Glomerular endothelial cell (primary cell): ENCODE data around the gene SCAMP4. TPM values are rescaled to one million over a fixed set of nuclear protein-coding genes. Genes with fewer than 3 reads are reported as not detected.
"Not testable (repeated sequence)": the region's sequence is repeated elsewhere in the genome, so short reads cannot be mapped to it uniquely, and the experiment has no call there.

Experiments used
- DNase-seq: peaks from one replicate; pipeline ENCODE4 v3.0.0-alpha.2; 2011; ENCODE audit warnings: low read depth, low spot score; ENCODE audit errors: extremely low read depth
- total RNA-seq: library from RNA; depleted of rRNA; stranded (reverse); fragments of >200 nt; gene quantifications from 2 replicates; pipeline ENCODE4 v1.2.3, GENCODE V29; 2015

Gene SCAMP4
- total RNA-seq, 1 donor from 2014 or later, result 140 TPM

DNA sequence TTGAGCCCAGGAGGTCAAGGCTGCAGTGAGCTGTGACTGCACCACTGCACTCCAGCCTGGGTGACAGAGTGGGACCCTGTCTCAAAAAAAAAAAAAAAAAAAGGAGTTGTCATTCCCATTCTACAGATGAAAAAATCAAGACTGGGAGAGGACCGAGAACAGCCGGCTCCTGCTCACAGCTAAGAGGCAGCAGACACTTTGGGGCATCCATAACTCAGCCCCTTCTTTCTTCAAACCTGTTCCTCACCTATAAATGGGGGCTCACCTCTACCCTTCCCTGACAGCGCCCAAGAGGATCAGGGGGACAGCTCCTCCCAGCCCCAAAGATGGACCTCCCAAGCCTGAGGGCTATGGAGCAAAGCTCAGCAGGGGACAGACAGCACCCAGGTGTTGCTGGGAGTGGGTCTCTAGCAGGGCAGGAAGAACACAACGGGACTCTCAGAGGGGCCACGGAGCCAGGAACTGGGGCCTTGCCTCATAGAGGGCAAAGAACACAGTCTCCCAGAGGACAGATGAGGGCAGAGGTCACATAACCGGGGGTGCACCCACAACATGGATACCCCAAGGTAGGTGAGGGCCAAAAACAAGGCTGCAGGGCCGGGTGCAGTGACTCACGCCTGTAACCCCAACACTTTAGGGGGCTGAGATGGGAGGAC, 38.4 kb upstream of the SCAMP4 start:
- DNase-seq, result no peak

DNA sequence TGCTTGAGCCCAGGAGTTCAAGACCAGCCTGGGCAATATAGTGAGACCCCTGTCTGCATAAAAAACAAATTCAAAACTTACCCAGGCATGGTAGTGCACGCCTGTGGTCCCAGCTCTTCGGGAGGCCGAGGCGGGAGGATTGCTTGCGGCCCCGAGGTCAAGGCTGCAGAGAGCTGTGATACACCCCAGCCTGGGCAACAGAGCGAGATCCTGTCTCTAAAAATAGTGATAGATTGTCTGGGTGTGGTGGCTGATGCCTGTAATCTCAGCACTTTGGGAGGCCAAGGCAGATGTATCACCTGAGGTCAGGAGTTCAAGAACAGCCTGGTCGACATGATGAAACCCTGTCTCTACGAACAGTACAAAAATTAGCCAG, 37.9 kb upstream of the SCAMP4 start:
- no peak for DNase-seq

DNA sequence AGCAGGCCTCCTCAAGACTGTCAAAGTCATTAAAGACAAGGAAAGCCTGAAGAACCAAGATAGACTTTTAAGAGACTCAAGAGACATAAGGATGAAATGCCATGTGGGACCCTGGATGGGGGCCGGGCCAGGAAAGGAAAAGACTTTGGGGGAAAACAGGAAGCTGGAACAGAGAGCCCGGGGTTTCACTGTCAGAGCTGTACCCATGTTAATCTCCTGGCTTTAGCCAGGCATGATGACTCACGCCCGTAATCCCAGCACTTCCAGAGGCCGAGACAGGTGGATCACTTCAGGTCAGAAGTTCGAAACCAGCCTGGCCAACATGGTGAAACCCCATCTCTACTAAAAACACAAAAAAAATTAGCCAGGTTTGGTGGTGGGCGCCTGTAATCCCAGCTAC, 36.2 kb upstream of the SCAMP4 start:
- DNase-seq, result no peak

DNA sequence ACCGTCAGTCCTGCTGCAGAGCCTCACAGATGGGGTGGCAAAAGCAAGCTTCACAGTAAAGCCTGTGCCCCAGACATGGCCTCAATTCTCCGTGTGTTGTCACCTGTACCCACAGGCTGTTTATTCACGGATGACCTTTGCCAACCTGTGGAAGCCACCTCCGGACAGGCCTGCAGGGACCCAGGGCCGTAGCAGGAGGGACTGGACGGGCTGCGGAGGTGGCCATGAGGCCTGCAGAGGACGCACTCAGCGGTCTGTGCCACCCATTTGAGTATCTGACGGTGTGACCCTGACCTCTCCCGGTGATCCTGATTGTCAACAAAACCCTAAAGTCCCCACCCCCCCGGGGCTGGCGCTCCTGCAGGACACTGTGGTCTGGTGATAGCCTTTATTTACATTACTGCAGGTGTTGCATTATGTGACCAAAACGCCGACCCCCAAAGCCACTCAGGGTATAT, 34.0 kb upstream of the SCAMP4 start:
- DNase-seq, result no peak

DNA sequence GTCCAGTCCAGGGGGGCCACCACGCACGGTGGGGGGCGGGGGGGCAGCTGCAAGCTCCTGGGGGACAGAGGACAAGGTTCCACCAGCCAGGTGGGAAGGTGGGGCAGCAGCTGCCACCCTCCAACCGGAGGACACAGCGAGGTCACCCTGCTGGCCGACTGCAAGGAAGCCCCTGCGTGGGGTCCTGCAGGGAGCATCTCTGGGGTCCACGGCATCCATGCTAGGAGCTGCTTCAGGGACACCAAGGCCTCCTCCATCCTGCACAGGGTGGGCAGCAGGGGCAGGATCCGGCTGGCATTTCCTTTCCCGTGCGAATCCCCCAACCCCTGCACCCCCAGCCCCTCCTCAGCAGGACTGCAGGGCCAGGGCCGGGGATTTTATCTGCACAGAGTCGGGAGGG, 33.6 kb upstream of the SCAMP4 start:
- no peak for DNase-seq

DNA sequence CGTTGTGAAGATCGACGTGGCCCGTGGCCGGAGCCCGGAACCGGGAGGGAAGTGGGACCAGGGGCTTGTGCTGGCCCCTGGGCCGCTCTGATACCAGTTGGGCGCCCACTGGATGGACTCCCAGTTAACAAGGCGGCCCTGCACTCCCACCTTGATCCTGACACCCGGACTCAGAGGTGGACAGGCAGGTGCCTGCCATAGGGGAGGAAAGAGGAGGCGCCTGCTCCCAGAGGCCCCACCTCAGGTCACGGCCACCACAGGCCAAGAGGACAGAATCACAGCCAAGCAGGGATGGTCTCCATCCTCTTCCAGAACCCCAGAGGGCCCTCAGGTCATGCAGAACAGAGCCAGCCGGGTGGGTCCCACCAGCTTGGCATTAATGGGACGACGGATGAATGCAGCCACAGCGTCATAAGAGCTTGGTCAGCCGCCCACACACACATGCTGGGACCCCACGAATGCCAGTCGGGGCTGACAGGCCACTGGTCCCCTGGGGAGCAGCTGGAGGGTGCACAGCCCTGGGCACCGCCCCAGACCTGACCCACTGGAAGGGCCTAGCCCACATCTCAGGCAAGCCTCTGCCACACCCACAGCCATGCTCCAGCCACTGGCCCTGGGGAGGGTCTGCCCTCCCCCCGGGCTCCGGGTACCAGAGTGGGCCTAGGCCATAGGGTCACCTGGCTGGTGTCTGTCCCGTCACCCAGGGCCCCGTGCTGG, 32.2 kb upstream of the SCAMP4 start:
- no peak for DNase-seq

DNA sequence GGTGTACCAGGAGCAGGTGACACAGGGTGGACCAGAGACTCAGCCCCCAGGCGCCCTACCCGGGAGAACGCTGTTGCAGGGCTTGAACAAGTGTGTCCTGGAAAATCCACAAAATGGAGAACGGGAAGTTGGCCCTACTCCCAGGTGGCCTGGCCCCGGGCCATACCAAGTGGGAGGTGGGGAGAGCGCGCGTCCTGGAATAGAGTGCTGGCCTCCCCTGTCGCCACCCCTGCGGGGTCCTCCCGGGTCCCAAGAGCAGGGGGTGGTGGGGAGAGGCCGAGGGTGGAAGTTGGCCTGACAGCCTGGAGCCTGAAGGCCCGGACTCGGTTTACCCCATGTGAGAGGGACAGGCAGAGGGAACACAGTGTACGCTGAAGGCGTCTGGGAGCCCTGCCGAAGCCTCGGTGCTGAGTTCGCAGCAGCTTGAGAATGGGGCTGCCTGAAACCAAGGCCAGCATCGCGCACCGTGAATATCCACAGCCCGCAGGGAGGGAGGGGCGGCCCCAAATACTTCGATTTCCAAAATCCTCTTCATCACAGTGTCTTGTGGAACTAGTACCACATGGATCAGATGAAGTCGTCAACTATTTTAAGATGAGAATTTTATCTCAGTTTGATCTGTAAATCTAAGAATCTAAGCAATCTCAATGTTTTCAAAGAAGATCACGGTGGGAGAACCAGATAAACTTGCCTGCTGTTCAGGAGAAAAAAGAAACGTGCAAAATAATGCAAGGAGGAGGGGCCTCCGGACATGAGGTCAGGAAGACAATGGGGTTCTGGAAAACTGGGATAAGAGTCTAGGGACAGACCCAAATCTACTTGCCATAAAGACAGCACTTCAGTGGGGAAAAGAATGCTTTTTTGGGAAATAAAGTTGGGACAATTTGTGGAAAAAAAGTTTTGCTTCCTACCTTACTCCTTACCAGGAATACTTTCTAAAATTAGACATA, 31.4 kb upstream of the SCAMP4 start:
- DNase-seq, result no peak

DNA sequence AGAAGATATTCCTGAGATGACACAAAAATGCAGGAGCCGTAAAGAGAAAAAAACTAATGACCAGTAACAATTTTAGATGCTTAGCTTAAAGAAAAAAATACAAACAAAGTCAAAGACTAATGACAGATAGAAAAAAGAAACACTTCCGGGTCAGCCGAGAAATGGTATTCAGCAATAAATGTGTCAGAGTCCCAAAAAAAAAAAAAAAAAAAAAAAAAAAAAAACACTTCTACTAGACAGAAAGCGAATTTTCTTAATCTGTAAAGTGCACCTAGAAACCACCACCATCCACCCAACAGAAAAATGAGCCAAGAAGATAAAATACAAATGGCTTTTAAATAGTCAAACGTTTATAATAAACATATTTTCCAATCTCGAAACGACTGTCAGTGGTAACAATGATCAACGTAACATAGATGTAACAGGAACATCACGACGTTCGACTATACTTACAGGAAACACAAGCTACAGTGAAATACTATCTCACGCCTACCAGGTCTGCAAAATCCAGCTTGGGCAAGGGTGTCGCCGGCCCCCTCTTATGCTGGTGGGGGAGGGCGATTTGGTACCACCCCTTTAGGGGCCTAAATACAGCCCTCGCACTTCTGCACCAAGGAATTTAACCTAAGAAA, 30.5 kb upstream of the SCAMP4 start:
- DNase-seq, result no peak

DNA sequence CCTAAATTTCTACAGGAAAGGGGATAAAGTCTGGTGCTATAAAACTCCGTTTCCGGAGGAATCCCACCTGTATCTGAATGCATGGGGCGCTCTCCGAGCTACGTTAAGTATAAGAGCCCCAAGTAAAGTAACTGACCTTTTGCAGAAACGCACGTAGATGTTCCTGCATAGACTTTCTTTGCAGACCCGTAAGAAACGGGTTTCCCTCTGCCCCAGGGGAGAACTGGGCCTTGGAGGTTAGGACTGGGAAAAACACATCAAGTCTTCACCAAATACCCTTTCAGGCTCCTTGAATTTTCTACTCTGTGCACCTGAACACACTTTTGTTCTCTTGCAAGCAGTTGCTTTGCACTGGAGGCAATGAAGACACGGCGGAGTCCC, 29.9 kb upstream of the SCAMP4 start:
- not testable (repeated sequence) for DNase-seq

DNA sequence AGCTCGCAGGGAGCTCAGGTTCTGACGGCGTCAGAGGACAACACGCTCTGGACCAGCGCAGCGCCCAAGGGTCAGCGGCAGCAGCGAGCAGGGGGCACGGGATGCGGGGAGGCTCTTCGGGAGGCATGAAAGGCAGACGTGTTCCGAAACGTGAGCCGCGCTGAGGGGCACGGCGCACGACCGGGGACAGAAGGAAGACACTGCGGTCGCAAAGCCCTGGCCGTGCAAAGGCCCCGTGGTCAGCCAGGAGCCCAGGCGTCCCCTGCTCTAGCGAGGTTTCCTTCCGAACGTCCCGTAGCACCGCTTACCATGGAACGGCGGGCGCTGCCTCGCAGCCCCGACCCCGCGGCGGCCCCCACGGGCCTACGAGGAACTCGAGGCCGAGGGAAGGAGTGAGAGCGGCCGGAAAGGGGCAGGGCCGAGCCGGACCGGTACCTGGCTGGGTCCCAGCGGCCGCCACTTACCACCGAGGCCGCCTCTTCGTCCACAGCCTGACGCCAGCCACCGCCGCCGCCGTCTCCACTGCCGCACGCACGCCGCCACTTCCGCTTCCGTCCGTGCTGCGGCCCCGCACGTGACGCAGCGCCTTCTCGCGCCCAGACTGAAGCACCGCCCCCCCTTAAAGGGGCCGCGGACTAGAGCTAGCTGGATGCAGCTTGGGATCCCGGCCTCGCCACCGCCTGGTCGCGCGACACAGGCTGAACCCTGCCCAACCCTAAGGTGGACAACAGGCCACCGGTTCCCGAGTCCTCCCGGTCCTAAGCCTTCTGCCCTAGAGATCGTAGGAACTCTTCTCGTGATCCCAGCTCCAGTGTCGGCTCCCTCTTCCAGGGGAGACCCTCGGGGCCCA, 29.3 kb upstream of the SCAMP4 start:
- DNase-seq, result no peak

DNA sequence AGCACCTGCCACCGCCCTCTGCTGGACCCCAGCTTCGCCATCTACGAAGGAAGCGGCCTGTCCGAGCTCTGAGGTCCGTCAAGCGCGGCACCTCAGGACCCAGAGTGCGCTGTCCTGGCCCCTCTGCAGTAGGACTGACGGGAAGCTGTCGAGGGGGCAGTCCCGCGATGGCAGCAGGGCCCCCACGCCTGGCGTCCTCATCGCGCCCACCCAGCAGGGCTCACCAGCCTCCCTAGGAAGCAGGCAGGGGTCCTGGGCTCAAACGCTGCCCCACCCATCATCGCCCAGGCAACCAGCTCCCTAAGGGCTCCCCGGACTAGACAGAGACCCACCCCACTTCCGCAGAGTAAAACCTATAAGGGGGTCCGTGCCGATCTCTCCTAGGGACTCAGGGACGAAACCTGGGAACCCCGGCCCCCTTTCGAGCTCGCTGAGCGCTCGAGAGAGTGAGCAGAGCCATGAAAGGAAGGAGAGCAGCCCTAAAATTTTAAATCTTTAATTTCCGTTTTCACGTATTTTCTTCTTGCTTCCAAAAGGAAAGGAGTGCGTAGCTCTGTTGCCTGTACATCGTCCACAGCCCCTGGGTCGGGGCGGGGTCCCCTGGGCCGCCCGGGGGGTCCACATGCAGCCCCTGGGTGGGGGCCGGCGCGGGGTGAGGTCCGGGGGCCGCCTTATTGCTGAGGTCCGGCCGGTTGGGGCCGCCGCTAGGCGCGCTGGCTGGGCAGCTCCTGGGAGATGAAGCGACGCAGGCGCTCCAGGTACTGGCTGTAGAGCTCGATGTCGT, 28.5 kb upstream of the SCAMP4 start:
- DNase-seq, result not testable (repeated sequence)

DNA sequence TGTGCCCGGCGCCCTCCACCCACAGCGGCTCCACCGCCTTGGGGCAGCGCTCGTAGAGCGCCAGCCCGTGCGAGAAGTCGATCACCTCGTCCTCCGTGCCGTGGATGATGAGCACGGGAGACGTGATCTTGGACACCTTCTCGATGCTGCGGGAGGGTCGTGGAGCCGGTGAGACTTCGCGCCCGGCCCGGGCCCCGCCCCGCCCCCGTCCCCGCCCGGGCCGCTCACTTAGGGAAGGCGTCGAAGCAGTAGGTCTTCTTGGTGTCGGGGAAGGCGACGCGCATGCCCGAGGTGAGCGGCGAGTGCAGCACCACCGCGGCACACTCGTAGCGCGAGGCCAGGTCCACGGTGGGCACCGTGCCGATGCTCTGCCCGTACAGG, 27.9 kb upstream of the SCAMP4 start:
- DNase-seq, result not testable (repeated sequence)

DNA sequence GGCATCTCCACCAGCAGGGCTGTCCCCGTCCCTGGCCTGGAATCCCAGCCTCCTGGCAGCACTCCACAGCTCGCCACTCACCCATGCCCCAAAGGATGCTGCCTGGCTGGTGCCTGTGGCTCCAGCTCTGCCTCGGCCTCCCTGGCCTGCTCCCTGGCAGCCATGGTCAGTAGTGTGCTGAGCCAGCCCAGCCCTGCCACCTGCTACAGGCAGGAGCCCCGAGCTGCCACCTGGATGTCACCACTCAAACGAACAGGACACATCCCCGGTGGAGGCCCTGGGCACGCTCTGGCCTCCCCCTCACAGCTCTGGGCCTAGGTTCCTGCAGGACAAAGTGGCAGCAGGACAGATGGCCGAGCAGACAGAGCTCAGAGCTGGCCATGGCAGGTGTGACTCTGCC, 26.6 kb upstream of the SCAMP4 start:
- not testable (repeated sequence) for DNase-seq

DNA sequence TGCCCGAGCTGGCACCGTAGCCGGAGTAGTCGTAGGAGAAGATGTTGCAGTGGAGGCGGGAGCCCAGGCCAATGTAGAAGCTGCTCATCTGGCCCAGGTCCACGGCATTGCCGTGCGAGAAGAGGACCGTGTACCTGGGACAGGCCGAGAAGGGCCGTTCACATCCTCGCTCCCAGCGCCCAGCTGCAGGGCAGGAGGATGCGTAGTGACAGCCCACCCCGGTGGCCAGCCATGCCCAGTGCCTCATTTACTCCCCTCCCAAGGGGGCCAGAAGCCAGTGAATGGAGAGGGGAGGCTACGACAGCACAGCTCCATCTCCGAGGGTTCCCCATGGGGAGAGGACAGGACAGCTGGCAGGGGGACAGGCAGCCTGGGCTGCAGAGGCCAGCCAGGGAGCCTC, 25.2 kb upstream of the SCAMP4 start:
- DNase-seq, result not testable (repeated sequence)

DNA sequence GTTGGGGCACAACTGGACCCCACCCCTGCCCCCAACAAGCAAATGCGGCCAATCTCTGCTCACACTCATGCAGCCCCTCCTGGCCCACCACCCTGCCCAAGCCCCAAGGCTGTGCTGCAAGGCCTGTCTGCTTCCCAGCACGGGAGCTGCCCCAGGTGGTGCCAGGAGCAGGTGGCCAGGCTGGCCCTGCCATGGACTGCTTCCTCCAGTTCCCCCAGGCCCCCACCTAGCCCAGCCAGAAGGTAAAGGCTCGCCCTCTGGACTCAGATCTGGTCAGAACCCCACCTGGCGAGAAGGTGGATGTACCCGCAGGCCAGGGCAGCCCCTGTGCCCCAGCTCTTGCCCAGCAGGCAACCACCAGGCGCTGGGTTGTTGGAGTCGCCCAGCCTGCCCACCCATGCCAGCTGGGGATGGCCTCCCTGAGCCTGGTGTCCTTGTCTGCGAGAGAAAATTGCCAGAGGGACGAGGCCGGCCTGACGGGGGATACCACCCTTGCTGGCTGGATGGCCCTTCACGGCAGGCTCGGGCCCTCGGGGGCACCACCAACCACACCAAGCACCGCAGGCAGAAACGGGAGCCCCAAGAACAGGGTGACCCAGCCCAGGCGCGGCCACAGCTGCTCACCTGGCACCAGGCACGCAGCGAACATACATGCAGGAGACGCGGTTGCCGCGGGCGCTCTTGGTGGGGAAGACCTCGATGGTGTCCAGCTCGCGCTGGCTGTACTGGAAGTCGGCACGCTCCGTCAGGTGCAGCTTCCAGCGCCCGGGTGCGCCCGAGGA, 24.4 kb upstream of the SCAMP4 start:
- DNase-seq, result no peak

DNA sequence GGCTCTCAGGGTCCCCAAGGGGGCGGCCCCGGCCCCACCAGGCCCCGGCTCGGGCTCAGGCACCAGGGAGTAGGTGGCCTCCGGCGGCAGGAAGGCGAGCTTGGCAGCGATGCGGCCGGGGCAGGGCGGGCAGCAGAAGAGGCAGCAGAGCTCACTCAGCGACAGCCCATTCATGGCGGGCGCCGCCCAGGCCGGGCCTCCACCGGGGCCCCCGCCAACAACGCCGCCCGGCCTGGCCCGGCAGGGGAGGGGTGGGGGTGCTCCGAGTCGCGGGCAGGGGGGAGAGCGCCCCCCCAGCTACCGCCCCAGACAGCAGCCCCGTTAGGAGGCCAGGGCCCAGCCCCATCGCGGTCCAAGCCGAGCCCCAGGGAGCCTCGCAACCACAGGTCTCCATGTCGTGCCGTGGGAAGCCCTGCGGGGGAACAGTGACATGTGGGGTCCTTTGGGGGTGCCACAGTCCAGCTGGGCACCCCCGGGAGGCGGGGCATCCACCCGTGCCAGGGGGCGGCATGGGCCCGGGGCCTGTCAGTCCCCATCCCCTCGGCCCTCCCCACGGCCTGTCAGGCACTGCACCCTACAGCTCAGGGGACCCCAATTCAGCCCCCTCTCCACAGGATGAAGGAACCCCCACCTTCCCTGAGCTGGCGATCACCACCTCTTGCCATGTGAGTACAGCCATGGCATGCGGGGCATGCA, 23.7 kb upstream of the SCAMP4 start:
- DNase-seq, result not testable (repeated sequence)

DNA sequence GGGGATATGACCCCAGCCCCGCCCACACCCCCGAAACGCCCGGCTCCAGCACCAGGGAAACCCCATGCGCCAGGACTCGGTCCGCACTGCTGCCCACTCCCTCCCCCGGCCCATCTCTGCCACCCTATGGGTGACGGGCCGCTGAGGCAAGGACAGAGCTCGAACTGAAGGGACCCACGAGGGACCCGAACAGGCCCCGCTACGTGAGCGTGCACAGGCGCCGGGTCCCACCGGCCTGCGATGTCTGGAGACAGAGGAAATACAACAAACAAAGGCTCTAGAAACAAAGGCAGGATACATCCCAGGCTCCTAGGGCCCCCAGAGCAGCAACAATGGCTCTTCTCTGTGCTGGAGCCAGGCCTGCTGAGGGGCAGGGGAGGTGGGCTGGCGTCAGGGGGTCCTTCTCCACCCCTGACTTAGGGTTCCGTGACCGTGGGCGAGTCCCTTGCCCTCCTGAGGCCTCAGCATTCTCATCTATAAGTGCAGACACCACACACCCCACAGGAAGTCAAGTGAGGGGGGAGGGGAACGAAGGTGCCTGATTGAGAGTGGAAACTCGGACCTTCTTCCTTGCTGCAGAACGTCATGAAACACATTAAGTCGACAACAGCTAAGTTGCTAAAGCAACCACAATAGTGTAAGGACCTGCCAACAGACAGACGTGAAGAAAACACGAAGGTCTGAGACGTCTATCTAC, 23.0 kb upstream of the SCAMP4 start:
- no peak for DNase-seq
